Loucy (cell line): Measurements from ENCODE around the gene ZSWIM6.

Source experiments
- H2AFZ ChIP-seq: fragments of 200-600 bp; sonication (generic); 2 replicates; pipeline ENCODE4 v1.6.0; 2016; ENCODE audit warnings: antibody characterized with exemption, mild to moderate bottlenecking, low read length, moderate library complexity
- H3F3A ChIP-seq: fragments of 200-600 bp; 2 replicates; pipeline ENCODE4 v1.6.0; 2016; ENCODE audit warnings: antibody characterized with exemption, low read depth, mild to moderate bottlenecking
- H3K27me3 ChIP-seq: fragments of 200-600 bp; sonication (generic); 2 replicates; pipeline ENCODE4 v1.6.1; 2014; ENCODE audit warnings: low read length, mild to moderate bottlenecking; ENCODE audit not compliant: insufficient read depth, poor library complexity, severe bottlenecking
- H3K36me3 ChIP-seq: fragments of 200-600 bp; sonication (generic); 2 replicates; pipeline ENCODE4 v1.6.1; 2016; ENCODE audit warnings: low read length; ENCODE audit not compliant: insufficient read depth
- H3K4me1 ChIP-seq: fragments of 200-600 bp; sonication (generic); 2 replicates; pipeline ENCODE4 v1.5.1; 2014; ENCODE audit warnings: low read length, mild to moderate bottlenecking; ENCODE audit not compliant: insufficient read depth, poor library complexity, severe bottlenecking
- H3K4me2 ChIP-seq: fragments of 200-600 bp; sonication (generic); 2 replicates; pipeline ENCODE4 v1.6.0; 2014; ENCODE audit warnings: antibody characterized with exemption, low read length, low read depth, mild to moderate bottlenecking; ENCODE audit not compliant: poor library complexity, severe bottlenecking
- H3K4me3 ChIP-seq: fragments of 200-600 bp; sonication (generic); 2 replicates; pipeline ENCODE4 v1.5.1; 2014; ENCODE audit warnings: low read length, mild to moderate bottlenecking, mixed read lengths; ENCODE audit not compliant: poor library complexity, severe bottlenecking
- H3K79me2 ChIP-seq: fragments of 200-600 bp; sonication (generic); 2 replicates; pipeline ENCODE4 v1.6.1; 2014; ENCODE audit warnings: low read length; ENCODE audit not compliant: insufficient read depth
- H3K9ac ChIP-seq: fragments of 200-600 bp; sonication (generic); 2 replicates; pipeline ENCODE4 v1.6.0; 2014; ENCODE audit warnings: mild to moderate bottlenecking, low read depth, low read length, moderate library complexity; ENCODE audit not compliant: poor library complexity, severe bottlenecking
- H3K9me2 ChIP-seq: fragments of 200-600 bp; sonication (generic); replicated peaks from 2 replicates; pipeline ENCODE4 v1.6.1; 2016; ENCODE audit warnings: low read depth, low read length, mixed read lengths
- H3K9me3 ChIP-seq: fragments of 200-600 bp; sonication (generic); 2 replicates; pipeline ENCODE4 v1.6.1; 2014; ENCODE audit warnings: mild to moderate bottlenecking, antibody characterized with exemption, low read length, low read depth; ENCODE audit not compliant: insufficient read depth
- H4K20me1 ChIP-seq: fragments of 200-600 bp; sonication (generic); 2 replicates; pipeline ENCODE4 v1.6.0; 2014; ENCODE audit warnings: antibody characterized with exemption, low read length, mild to moderate bottlenecking; ENCODE audit not compliant: insufficient read depth, poor library complexity, severe bottlenecking
- CTCF ChIP-seq: fragments of 200-600 bp; sonication (generic); conservative IDR thresholded peaks from 2 replicates; pipeline ENCODE4 v1.5.1; 2014; ENCODE audit warnings: mild to moderate bottlenecking, antibody characterized with exemption, low read length
- EZH2phosphoT487 ChIP-seq: fragments of 200-600 bp; IDR thresholded peaks from 2 replicates; pipeline ENCODE4 v1.6.1; 2018; ENCODE audit warnings: antibody characterized with exemption, mild to moderate bottlenecking, moderate library complexity, borderline replicate concordance

Gene ZSWIM6

GRCh38 chr5:61301341-61302199, 30.5 kb upstream of the ZSWIM6 start:
- no peak for TF ChIP-seq EZH2phosphoT487
- no peak for TF ChIP-seq CTCF
- Histone ChIP-seq H3K27me3 (no peaks in the 10 kb centered on the region), H3K9me3 (no peaks in the 10 kb centered on the region), H3K9me2 (no peaks in the 10 kb centered on the region), H3F3A (no peaks in the 10 kb centered on the region), H3K9ac (no peak overlapping the region), H3K79me2 (no peaks in the 10 kb centered on the region), H3K4me3 (no peak overlapping the region), H4K20me1 (no peaks in the 10 kb centered on the region), H2AFZ (no peak overlapping the region), H3K36me3 (no peaks in the 10 kb centered on the region), H3K4me2 (no peak overlapping the region), H3K4me1 (peaks cover 8% of the 10 kb centered on the region)

GRCh38 chr5:61302200-61302563, 29.9 kb upstream of the ZSWIM6 start:
- Histone ChIP-seq H3K9ac (no peak overlapping the region), H2AFZ (no peak overlapping the region), H3K36me3 (no peaks in the 10 kb centered on the region), H4K20me1 (no peaks in the 10 kb centered on the region), H3K9me3 (no peaks in the 10 kb centered on the region), H3F3A (no peaks in the 10 kb centered on the region), H3K9me2 (no peaks in the 10 kb centered on the region), H3K27me3 (no peaks in the 10 kb centered on the region), H3K4me2 (no peak overlapping the region), H3K4me1 (peaks cover 8% of the 10 kb centered on the region), H3K4me3 (no peak overlapping the region), H3K79me2 (no peaks in the 10 kb centered on the region)
- no peak for TF ChIP-seq CTCF

- Histone ChIP-seq H3K4me2 (no peak overlapping the region), H3K36me3 (no peaks in the 10 kb centered on the region), H3K9ac (no peak overlapping the region), H3K9me2 (no peaks in the 10 kb centered on the region), H2AFZ (no peak overlapping the region), H3F3A (no peaks in the 10 kb centered on the region), H3K9me3 (no peaks in the 10 kb centered on the region), H4K20me1 (no peaks in the 10 kb centered on the region), H3K79me2 (no peaks in the 10 kb centered on the region), H3K4me3 (no peak overlapping the region), H3K4me1 (peaks cover under 1% of the 10 kb centered on the region), H3K27me3 (no peaks in the 10 kb centered on the region)
- TF ChIP-seq EZH2phosphoT487 = no peak
- TF ChIP-seq CTCF = no peak
Measured at GRCh38 chr5:61303346-61303745, 28.7 kb upstream of the ZSWIM6 start.
